RCC 7860 (cell line): ENCODE measurements around the gene SLC37A4.
A peak's percentile ranks its signal among the peaks of the same experiment; 100 is the strongest.
"Not testable (repeated sequence)": the region's sequence is repeated elsewhere in the genome, so short reads cannot be mapped to it uniquely, and the experiment has no call there.

Experiments used
- DNase-seq: peaks from one replicate; pipeline ENCODE4 v3.0.0-alpha.2; 2015; ENCODE audit warnings: low spot score
- FAIRE-seq: peaks from 2 replicates; lab custom pipeline; 2012; peaks lifted over from hg19 to GRCh38; lab: Jason Lieb, UNC

Gene SLC37A4

DNA sequence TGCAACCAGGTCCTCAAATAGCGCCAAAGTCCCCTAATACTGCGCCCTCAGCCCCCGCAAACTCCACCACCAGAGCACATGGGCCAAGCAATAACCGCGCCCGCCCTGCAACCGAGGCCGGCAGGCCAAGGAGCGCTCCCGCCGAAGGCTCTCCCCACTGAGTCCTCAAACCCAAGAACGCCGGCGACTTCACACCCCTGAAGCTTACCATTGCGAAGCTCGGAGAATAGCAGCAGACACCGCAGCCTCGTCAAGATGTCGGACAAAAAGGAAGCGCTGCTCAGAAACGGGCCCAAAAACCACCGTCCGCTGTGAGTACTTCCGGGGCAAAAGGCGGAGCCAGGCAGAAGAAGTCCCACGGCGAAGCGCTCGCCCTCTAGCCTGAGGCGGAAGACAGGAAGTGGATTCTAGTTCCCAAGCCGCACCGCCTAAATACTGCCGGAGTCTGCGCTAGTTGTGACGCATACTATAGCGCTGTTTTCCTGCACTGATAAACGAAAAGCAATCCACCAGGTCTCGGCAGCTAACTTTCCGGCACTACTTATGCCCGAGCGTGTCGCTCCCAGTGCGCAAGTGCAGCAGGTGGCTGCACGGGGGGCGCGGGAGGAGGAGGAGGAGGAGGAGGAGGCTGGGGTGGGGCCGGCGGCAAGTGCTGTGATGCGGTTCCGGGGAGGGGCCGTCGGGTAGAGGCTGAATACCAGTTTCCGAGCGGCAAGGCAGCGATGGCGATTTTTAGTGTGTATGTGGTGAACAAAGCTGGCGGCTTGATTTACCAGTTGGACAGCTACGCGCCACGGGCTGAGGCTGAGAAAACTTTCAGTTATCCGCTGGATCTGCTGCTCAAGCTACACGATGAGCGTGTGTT is 12.4 kb downstream of the SLC37A4 start, which contains the start of the genes RPS25 and TRAPPC4:
RPS25 (minus strand) TSS at position 270 of the 865 bp plus-strand sequence; CDS start at position 211, 59 bp downstream.
TRAPPC4 (plus strand) TSS at position 693 of the 865 bp plus-strand sequence; CDS start at position 723, 30 bp downstream.
- peak; percentile 88 for DNase-seq
- FAIRE-seq = peak; percentile 34

- not testable (repeated sequence) for DNase-seq, FAIRE-seq
Observed at GRCh38 chr11:119017377-119017776, 13.3 kb downstream of the SLC37A4 start.

GRCh38 chr11:119016216-119017009 is 14.3 kb downstream of the SLC37A4 start:
- no peak for FAIRE-seq

DNA sequence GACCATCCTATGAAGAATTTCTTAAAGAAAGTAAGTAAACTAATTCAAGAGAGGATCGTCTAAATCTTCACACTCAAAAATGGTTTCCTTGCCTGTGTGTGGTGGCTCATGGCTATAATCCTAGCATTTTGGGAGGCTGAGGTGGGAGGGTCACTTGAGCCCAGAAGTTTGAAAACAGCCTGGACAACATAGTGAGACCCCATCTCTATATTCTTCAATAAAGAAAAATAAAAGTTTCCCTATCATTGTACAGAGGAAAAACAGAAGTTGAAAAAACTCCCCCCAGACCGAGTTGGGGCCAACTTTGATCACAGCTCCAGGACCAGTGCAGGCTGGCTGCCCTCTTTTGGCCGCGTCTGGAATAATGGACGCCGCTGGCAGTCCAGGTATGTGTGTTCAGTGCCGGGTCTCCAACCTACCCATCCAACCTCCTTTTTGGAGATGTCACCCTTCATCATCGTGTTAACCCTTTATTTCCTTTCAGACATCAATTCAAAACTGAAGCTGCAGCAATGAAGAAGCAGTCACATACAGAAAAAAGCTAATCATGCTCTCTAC is 15.5 kb downstream of the SLC37A4 start:
- FAIRE-seq (no peak), DNase-seq (no peak)

More at GRCh38 chr11:119016216-119017009, 14.3 kb downstream of the SLC37A4 start:
- no peak for DNase-seq

DNA sequence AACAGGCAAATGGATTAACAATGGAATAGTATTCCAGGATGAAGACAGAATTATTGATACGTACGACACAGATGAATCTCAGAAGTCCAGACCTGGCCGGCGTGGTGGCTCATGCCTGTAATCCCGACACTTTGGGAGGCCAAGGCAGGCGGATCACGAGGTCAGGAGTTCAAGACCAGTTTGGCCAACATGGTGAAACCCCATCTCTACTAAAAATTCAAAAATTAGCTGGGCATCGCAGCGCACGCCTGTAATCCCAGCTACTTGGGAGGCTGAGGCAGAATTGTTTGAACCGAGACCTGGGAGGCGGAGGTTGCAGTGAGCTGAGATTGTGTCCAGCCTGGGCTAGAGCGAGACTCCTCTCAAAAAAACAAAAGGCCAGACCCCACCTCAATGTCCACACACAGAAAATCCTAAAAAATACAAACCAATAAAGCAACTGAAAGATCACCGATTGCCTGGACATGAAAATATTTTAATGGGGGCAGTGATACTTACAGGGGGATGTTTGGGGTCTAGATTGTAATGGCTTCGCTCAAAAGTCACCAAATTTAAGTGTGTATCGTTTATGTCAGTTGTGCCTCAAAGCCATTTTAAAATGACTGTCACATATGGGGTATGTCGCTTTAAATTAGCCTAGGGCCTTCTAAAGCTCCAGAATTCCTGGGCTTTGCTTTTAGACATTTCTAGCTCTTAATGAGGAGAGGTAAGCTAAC is 16.3 kb downstream of the SLC37A4 start:
- no peak for DNase-seq
- no peak for FAIRE-seq

DNA sequence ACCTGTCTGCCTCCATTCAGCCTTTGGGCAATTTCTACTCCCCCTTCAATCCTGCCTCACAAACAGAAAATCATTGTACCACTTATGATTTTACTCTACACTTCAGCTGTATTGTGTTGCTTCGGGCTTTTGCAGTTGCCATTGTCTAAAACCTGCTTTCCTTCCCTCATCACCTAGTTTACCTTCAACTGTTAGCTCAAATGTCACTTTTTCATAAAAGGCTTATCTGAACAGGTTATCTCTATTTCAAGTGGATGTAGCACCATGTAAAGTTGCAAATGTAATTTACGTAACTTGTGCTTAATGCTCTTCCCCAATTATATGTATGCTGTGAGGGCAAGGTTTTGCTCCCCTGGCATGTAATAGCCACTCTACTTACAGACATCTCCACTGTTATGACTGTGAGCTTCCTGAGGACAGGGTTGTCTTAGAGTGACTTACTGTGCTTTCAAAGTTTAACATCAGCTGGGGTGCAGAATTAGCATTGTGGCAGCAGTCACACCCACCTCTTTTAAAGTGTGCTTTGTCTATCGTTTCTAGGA is 18.0 kb downstream of the SLC37A4 start:
- no peak for DNase-seq
- FAIRE-seq = no peak

GRCh38 chr11:119011476-119012053 is 19.1 kb downstream of the SLC37A4 start:
- FAIRE-seq (no peak), DNase-seq (no peak)

- FAIRE-seq (no peak), DNase-seq (no peak)
Observed at GRCh38 chr11:119006656-119007055, 24.0 kb downstream of the SLC37A4 start.

DNA sequence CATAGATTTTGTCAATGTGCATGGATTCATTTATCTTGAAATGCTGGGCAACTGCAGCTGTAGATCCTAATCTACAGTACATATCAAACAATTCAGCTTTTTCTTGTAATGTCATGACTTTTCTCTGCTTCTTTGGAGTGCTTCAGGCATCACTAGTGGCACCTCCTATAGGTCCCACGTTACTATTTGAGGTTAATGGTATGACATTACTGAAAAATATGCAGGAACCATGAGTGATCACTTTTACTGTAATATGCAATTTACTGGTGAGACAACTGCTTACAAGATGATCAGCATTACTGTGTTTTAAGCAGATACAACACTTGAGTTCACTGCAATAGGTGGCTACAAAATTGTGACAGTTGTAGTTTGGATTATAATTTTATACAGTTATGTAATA is 29.8 kb downstream of the SLC37A4 start:
- DNase-seq (peak; percentile 23), FAIRE-seq (no peak)

DNA sequence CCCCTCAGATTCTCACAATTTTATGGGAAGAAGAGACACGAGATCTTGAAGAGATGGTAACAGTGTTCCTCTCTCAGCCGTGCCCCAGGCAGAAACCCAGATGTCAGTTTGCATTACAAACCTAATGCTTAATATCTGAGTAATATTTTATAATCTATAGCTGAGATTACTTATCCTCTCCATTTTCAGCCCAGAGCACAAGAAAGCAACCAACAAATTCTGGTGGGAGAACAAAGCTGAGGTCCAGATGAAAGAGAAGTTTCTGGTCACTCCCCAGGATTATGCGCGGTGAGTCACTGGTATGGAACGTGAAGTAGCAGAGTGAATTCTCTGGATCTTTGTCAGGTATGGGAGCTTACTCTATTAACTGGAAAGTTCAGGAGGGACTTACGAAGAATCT is 31.9 kb downstream of the SLC37A4 start:
- DNase-seq = peak; percentile 75

GRCh38 chr11:118998388-118998717 is 32.3 kb downstream of the SLC37A4 start:
- DNase-seq (no peak), FAIRE-seq (no peak)

More for the DNA sequence above, 31.9 kb downstream of the SLC37A4 start:
- FAIRE-seq = peak; percentile 84

- no peak for FAIRE-seq
- DNase-seq = peak; percentile 75
Observed at GRCh38 chr11:118997627-118998387, 32.9 kb downstream of the SLC37A4 start, which contains the start of gene CENATAC. Gene CENATAC (plus strand): TSS chr11:118998138. CDS start chr11:118998198, 60 bp downstream.

- DNase-seq (no peak), FAIRE-seq (no peak)
Observed at GRCh38 chr11:118996926-118997626, 33.6 kb downstream of the SLC37A4 start.

- FAIRE-seq, DNase-seq: not testable (repeated sequence)
Observed at GRCh38 chr11:118991486-118992038, 39.1 kb downstream of the SLC37A4 start.

- FAIRE-seq (no peak), DNase-seq (no peak)
Observed at GRCh38 chr11:118988280-118988679, 42.4 kb downstream of the SLC37A4 start.

DNA sequence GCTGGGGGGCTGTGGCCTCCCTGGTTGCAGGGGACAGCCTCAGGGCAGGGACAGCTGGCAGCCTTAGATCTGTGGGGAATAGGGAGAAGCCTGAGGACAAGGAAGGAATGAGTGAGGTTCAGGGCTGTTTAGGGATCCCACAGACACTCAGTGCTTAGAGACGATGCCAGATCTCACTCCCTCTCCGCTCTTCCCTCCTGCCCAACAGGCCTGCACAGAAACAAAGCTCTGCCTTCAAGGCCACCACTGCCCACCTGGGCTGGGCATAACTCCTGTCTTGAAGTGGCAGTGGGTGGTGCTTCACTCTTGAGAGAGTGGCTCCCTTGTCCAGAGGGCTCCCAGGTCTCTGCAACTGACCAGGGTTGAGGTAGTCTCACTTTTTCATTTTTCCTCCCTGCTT is 45.9 kb downstream of the SLC37A4 start:
- FAIRE-seq (no peak), DNase-seq (no peak)

DNA sequence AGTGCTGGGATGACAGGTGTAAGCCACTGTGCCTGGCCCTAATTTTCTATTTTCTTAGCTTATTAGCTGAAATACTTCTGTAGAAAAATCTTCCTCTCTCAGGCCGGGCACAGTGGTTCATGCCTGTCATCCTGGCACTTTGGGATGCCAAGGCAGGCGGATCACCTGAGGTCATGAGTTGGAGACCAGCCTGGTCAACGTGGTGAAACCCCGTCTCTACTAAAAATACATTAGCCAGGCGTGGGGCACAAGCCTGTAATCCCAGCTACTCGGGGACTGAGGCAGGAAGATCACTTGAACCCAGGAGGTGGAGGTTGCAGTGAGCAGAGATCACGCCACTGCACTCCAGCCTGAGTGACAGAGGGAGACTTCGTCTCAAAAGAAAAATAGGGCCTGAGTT is 46.3 kb downstream of the SLC37A4 start:
- not testable (repeated sequence) for FAIRE-seq

More for the DNA sequence above, 46.3 kb downstream of the SLC37A4 start:
- DNase-seq = not testable (repeated sequence)
